Effector CD4-positive, alpha-beta T cell (primary cell): ENCODE data around the gene CSHL1.
A peak's percentile ranks its signal among the peaks of the same experiment; 100 is the strongest.
"Not testable (repeated sequence)": the region's sequence is repeated elsewhere in the genome, so short reads cannot be mapped to it uniquely, and the experiment has no call there.

Experiments
- DNase-seq: peaks from one replicate; pipeline ENCODE4 v3.0.0-alpha.2; 2020

CSHL1 gene

DNA sequence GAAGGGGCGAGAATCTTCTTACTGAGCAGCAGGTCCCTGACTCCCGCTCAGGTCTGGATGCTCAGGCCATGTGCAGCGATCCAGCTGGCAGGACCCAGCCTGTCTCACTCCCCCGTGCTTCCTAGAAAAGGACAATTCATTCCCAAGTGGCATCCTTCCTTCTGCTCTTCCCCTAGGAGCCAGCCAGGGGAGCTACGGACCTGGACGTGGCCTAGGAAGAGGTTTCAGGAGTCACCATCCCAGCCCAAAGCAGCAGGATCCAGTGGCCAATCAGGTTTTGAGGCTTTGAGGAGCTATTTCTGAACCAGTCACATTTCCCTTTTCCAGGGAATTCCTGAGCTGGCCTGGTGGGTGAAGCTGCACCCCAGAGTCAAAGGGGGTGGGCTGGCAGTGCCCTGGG is 28.8 kb upstream of the CSHL1 start:
- DNase-seq = no peak

DNA sequence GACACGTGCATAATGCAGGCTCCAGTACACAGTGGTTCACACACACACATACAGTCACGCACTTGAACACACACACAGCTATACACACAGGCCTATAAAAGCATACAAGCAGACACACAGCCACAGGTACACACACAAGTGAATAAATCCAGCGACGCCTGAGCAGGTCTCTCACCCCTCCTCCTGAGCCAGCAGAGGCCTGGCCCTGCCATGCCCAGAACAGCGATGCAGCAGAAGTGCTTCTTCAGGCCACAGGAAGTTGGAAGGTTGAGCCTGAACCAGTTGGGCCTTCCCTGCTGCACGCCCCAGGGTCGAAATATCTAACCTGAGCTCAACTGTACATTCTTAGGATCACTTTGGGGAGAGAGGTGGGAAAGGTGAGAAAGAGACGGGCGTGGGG is 28.3 kb upstream of the CSHL1 start:
- DNase-seq = no peak

GRCh38 chr17:63937920-63938319 is 26.9 kb upstream of the CSHL1 start:
- no peak for DNase-seq

DNA sequence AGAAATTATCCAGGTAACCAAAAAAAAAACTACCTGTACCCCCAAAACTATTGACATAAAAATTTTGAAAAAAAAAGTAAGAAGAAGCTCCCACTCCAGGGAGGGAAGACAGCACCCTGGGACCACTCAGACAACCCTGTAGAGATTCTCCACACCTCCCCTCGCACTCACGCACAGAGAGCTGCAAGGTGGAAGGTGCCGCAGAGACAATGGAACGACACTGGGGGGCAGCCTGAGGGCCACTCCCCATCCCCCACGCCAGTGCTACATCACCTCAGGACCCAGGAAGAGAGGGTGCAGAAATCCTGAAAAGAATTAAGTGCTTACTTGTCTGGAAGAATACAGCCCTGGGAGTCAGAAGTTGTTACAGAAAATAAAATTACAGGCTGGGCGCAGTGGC is 26.3 kb upstream of the CSHL1 start:
- no peak for DNase-seq

GRCh38 chr17:63934183-63935112 is 23.4 kb upstream of the CSHL1 start:
- DNase-seq = no peak

DNA sequence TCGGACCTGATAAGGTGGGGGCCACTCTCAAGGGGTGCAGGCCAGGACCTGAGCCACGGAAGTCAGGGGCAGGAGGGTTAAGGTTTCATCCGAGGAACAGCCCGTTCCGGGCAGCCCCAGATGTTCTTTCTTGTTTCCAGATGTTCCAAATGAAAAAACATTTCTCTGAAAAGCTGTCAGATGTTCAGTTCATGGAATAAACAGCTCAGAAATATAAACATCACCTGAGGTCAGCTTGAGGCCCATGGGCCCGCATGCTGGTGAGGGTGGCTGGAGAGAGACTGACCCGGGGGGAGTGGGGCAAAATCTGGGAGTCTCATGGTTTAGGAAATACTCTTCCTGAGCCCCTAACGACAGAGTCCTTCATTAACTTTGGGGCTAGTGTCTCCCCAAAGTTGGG is 22.5 kb upstream of the CSHL1 start:
- no peak for DNase-seq

DNA sequence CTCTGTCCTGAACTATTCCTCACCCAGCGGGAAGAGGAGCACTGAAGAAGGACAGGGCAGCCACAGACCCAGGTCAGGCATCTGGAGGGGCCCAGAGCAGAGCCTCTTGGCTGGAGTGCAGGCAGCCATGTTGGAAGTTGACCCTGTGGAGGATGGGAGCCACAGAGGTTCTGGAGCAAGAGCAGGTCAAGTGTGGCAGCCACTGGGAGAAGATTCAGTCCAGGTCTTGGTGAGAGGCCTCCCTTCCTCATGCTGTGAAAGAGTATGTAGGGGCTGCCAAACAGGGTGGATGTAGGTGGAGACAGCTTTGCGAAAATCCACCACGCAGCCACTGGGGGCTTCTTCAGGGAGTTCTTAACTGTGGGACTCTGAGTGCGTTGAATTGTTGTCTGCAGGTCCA is 21.7 kb upstream of the CSHL1 start:
- DNase-seq = no peak

GRCh38 chr17:63931981-63932561 is 21.0 kb upstream of the CSHL1 start, which contains the start of gene CD79B:
Gene CD79B (minus strand): TSS chr17:63932331. CDS start chr17:63932261, 70 bp downstream.
- DNase-seq = no peak

DNA sequence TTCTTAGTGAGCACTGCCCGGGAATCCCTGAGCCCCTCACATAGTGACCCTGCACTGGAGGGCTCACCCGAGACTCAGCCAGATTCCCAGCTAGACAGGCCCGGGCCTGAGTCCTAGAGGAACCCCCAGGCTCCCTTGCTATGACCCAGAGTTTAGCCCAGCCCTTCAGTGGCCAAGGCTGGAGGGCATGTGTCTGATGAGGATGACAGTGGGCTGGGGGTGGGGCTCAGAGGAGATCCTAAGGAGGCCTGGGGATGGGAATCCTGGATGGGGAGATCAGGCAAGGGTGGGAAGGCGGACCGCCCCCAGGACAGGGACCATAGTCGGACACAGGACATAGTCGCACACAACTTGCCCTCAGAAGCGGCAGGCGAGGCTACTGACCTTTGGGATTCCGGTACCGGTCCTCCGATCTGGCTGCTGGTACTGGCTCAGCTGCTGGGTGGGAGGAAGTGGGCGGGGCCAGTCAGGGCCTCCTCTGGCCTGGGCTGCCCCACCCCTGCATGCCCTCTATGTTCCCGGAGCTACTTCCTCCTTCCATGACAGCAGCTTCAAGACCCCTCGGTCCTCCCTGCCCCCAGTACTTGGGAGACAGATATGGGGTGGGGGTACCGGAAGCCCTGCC is 20.0 kb upstream of the CSHL1 start:
- DNase-seq = peak; percentile 41

DNA sequence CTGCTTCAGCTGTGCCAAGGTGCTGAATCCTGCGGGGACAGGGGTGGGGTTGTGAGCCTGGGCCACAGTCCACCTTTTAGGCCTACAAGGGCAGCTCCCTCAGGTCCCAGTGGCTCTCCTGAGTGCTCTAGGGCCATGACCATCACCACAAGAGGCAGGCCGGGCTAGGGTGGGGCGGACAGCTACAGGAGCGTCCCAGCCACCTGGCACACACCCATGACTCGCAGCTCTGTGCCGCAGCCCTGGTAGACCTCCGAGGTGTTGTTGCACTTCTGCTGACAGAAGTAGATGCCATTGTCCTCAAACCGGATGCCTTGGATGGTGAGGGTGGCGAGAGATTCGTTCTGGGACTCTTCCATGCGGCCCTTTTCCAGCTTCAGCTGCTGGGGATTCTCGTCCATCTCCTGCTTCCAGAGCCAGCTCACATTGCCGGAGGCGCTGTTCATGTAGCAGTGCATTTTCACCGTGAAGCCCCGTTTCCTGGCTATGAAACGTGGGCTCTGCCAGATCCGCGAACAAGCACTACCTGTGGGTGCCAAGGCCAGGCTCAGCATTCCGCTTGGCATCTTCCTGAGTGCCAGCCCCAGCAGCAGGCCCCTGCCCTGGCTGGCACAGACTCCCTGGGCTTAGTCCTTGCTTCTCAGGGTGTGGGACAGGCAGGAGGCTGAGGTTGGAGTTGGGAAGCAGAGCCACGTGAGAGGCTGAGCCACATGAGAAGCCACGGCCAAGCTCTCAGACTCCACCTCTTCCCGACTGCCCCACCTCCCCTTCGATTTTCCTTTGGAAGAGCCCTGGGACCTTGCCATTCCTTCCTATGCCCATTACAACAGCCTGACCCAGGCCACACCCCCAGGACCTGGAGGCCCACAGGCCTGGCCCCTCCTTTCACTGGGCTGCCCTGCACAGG is 19.1 kb upstream of the CSHL1 start:
- no peak for DNase-seq

DNA sequence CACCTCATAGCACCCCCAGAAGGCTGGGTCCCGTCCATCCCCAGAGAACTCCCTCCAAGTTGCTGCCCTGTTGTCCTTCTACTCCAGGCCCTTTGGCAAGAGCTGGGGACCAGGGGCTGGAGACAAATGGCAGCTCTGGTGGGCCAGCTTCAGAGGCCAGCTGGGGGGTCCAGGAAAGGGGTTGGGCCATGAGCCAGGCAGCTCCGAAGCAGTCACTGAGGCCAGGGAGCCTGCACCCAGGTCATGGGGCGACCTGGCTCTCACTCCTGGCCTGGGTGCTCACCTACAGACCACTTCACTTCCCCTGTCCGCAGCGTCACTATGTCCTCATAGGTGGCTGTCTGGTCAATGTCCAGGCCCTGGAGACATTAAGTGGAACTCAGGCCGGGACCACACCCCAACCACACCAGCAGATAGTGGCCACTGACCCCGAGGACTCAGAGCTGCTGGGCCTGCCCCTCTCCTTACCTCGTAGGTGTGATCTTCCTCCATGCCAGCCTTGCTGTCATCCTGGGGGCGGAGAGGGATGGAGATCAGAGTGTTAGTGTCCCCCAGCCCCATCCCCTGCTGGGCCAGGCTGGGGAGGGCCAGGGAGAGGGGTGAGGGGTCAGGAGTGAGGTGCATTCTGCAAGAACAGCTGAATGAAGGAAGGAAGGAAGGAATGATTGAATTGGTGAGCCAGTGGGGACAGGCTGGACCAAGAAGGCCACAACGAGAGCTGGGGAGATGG is 18.1 kb upstream of the CSHL1 start:
- no peak for DNase-seq

DNA sequence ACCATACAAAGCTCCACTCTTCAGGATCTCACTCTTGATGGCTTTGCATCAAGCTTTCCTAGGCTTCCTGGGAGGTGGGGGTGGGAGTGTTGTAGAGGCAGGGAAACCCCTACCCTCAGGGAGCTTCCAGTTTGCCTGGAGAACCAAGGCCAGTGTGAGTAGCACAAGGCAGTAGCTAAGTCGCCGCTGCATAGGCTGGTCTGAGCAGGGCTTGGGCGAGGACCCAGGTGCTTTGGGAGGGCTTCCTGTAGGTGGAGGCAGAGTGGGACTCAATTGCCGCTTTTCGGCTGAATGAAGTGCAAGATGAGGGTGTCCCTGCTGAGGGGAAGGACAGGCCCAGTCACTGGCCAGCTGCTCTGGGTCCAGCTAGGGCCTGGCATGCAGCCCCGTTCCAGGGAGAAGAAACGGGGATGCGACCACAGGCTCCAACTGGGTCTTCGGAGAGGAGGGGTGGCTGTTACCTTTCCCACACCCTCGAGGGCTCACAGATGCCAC is 17.2 kb upstream of the CSHL1 start:
- DNase-seq = no peak

GRCh38 chr17:63927464-63928171 is 16.6 kb upstream of the CSHL1 start:
- no peak for DNase-seq

DNA sequence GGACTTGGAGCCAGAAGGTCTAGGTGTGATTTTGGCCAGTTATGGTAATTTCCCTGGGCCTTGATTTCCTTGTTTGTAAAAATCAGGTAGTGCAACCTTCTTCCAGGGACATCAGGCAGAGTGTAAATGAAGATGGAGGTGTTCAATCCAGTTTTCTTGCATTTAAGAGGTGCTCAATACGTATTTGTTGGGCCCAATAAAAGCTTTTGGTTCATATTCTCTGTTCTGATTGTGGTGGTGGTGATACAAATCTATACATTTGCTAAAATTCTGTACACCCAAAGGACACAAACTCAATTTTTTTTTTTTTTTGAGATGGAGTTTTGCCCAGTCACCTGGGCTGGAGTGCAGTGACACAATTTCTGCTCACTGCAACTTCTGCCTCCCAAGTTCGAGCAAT is 15.1 kb upstream of the CSHL1 start:
- no peak for DNase-seq

GRCh38 chr17:63925615-63926014 is 14.6 kb upstream of the CSHL1 start:
- DNase-seq = no peak

- DNase-seq = not testable (repeated sequence)
These were observed 11.3 kb upstream of the CSHL1 start for GRCh38 chr17:63922402-63922801.

DNA sequence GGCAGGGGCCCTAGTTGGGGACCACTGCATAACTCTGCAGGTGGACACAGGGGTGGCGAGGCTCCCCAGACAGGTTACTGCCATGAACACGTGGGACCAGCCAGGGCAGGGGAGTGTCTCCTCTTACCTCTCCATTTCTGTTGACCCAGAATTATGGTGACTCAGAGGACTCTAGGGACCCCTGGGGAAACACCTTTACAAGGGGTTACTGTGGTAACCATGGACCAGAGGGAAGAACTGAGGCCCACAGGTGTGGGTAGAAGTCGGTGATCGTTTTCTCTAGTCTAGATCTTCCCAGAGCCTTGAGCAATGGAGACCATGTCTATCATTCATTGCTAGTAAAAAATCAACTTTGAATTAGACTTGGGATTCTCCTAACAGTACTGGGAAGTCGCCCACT is 9.7 kb upstream of the CSHL1 start:
- not testable (repeated sequence) for DNase-seq

GRCh38 chr17:63920050-63920449 is 9.0 kb upstream of the CSHL1 start:
- DNase-seq = not testable (repeated sequence)

GRCh38 chr17:63919311-63919723 is 8.3 kb upstream of the CSHL1 start:
- peak; percentile 67 for DNase-seq

DNA sequence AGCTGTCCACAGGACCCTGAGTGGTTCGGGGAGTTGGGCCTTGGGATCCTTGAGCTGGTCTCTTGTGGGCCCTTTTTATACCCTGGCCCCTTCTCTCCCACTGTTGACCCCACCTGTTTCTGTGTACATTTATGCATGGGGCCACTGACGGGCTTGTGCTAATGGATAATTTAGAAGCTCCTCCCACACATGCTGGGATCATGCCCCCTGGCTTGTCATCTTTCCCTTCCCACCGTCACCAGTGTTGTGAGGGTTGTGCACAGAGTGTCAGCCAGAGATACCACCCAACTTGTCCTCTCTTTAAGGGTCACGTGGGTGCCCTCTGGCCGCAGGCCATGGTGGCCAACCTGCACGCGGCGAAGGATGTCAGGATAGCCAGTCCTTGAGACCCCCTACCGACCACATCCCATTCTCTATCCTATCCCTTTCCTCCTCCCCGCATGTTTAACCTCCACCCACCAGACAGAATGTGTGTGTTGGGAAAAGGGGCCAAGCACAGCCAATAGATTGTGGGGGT is 7.8 kb upstream of the CSHL1 start, which contains the start of gene GH1:
TSS of gene GH1 (minus strand) at position 51 of the 517 bp plus-strand sequence. CDS start 63 bp downstream, outside the sequence.
- not testable (repeated sequence) for DNase-seq

DNA sequence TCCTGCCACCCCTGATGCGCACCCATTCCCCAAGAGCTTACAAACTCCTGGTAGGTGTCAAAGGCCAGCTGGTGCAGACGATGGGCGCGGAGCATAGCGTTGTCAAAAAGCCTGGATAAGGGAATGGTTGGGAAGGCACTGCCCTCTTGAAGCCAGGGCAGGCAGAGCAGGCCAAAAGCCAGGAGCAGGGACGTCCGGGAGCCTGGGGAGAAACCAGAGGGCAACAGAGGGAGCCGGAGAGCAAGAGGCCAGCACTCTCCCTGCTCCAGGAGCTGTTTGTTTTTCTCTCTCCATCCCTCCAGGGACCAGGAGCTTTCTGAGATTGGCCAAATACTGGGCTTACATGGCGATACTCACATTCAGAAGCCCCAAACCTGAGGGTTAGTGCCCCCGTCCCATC is 7.2 kb upstream of the CSHL1 start:
- DNase-seq = no peak
